T1000 (cell line): ENCODE data around the gene ZNF625.
"Not testable (repeated sequence)": the region's sequence is repeated elsewhere in the genome, so short reads cannot be mapped to it uniquely, and the experiment has no call there.

Experiments used
- DNase-seq: peaks from one replicate; lab custom pipeline; 2025; ENCODE audit warnings: mixed read lengths; lab: John Stamatoyannopoulos, UW

The ZNF625 gene

GRCh38 chr19:12137221-12137940 lies 19.2 kb downstream of the ZNF625 start:
- no peak for DNase-seq

- DNase-seq, result no peak
These were observed 23.5 kb downstream of the ZNF625 start for GRCh38 chr19:12133069-12133468.

GRCh38 chr19:12126707-12127106 lies 29.8 kb downstream of the ZNF625 start:
- no peak for DNase-seq

- DNase-seq, result no peak
These were observed 39.1 kb downstream of the ZNF625 start for GRCh38 chr19:12117201-12117970.

GRCh38 chr19:12113121-12113520 lies 43.4 kb downstream of the ZNF625 start:
- DNase-seq, result no peak

- DNase-seq, result no peak
These were observed 43.8 kb downstream of the ZNF625 start for GRCh38 chr19:12112701-12113100.

- DNase-seq, result no peak
These were observed 44.4 kb downstream of the ZNF625 start for GRCh38 chr19:12111943-12112637.

- DNase-seq, result no peak
These were observed 45.4 kb downstream of the ZNF625 start for GRCh38 chr19:12111176-12111575.

GRCh38 chr19:12103909-12104308 lies 52.6 kb downstream of the ZNF625 start:
- DNase-seq, result not testable (repeated sequence)

GRCh38 chr19:12098040-12098439 lies 58.5 kb downstream of the ZNF625 start:
- DNase-seq, result no peak

- no peak for DNase-seq
These were observed 61.3 kb downstream of the ZNF625 start for GRCh38 chr19:12095111-12095790.
